Smooth muscle cell of the brain vasculature (primary cell): ENCODE data around the gene BASP1.
"Not testable (repeated sequence)": the region's sequence is repeated elsewhere in the genome, so short reads cannot be mapped to it uniquely, and the experiment has no call there.

Source experiments
- DNase-seq: peaks from one replicate; pipeline ENCODE4 v3.0.0-alpha.2; 2012; ENCODE audit warnings: low read depth, low spot score

Gene BASP1

GRCh38 chr5:17288570-17288969, 71.1 kb downstream of the BASP1 start:
- no peak for DNase-seq

GRCh38 chr5:17289681-17290539, 72.5 kb downstream of the BASP1 start:
- DNase-seq, result no peak

DNA sequence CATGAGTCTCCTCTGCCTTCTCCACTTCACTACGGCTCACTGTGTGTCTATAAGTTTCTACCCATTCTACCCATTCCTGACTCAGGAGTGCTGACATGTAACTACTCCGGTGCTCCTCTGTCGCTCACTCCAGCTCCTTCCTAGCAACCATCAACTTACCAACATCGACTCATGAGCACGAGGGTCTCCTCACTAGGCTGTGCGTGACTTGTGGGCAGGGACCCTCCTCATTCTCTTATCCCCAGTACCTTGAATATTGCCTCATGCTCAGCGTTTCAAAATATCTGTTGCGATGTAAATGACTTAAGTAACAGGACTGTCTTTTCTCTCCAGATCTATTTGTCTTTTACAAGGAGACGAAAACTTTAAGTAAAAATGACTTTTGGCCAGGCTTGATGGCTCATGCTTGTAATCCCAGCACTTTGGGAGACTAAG, 73.1 kb downstream of the BASP1 start:
- DNase-seq, result no peak

GRCh38 chr5:17292434-17293015, 75.1 kb downstream of the BASP1 start:
- no peak for DNase-seq

- no peak for DNase-seq
These were observed 77.3 kb downstream of the BASP1 start for GRCh38 chr5:17294639-17295311.

- no peak for DNase-seq
These were observed 78.2 kb downstream of the BASP1 start for GRCh38 chr5:17295671-17296070.

- no peak for DNase-seq
These were observed 84.7 kb downstream of the BASP1 start for GRCh38 chr5:17302106-17302505.

DNA sequence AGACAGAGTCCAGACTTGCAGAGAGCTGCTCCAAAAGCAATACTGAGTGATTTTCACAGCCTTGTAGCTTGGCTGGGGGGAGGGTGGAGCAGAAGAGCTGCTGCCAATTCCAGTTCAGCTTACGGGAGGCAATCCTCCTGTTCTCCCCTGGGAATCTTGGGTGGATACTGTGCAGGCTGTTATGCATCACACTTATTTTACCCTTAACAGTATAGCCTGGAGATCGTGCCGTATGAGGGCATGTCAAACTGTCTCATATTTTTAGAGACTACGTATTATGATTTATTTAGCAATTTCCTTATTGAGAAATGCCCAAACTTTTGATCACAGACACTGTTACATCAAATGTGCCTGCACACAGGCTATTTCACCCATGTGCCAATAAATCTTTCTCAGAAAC, 85.2 kb downstream of the BASP1 start:
- no peak for DNase-seq

GRCh38 chr5:17304282-17304681, 86.9 kb downstream of the BASP1 start:
- no peak for DNase-seq

DNA sequence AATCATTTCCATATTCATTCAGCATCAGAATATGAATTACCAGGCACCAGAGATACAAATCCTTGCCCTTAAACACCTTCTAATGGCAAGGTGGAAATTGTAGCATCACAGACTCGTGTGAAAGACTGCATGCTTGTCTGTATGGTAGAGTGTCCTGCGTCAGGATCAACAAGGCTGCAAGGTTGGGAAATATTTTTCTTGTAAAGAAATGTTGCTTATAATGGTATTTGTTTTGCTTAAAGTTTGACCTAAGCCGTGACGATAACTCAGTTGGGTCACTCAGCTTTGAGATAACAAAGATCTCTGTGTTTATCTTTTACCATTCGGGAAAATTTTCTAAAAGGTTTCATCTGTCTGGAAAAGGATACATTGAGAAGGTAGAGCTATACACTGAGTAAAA, 87.6 kb downstream of the BASP1 start:
- no peak for DNase-seq

DNA sequence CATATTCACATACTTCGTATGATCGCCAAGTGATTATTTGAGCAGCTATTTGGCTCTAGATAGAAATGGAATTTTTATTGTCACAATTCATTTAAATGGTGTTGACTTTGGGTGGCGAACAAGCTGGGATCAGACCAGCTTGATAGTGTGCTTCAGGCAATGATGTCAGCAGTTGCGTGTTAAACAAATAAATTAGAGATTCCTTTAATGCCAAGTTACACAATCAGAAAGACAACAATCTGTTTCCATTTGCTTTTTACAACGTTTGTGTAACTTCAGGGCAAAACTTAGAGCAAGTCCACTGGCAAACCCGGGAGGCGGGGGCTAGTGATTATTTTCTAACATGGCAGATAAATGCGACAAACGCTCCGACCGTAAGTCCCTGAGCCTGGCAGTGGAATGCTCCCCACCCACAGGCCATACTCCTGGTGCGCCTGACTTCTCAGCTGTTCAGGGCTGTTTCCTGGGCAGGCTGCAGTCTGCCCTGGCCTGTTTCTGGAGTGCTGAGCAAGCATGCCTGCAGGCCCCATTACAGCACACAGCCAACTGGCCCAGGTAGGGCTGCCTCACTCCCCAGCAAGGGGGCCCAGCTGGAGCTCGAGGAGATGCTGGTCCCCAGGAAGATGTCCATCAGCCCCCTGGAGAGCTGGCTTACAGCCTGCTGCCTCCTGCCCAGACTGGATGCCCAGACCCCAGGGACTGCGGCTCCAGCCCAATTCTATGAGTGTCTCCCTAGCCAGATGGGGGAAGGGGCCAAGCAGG, 88.7 kb downstream of the BASP1 start:
- DNase-seq, result no peak

DNA sequence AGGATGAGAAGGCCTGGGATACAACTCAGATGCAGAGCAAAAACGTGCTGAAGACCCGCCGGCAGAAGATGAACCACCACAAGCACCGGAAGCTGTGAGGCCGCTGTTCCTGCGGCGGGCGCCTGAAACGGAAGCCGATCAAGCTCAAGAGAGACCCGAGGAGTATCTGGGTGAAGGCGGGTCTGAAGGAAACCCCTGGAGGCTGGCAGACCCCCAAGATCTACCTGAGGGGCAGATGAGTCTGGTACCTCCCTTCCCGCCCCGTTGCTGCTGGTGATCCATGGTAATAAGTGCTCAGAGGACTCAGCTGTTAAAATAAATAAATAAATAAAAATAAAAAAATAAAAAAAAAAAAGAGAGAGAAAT, 89.3 kb downstream of the BASP1 start:
- no peak for DNase-seq

DNA sequence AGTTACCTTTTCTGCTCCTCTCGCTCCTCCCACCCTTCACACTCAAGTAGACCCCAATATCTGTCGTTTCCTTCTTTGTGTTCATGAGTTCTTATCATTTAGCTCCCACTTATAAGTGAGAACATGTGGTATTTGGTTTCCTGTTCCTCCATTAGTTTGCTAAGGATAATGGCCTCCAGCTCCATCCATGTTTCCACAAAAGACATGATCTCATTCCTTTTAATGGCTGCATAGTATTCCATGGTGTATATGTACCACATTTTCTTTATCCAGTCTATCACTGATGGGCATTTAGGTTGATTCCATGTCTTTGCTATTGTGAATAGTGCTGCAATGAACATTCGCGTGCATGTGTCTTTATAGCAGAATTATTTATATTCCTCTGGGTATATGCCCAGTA, 90.0 kb downstream of the BASP1 start:
- not testable (repeated sequence) for DNase-seq

DNA sequence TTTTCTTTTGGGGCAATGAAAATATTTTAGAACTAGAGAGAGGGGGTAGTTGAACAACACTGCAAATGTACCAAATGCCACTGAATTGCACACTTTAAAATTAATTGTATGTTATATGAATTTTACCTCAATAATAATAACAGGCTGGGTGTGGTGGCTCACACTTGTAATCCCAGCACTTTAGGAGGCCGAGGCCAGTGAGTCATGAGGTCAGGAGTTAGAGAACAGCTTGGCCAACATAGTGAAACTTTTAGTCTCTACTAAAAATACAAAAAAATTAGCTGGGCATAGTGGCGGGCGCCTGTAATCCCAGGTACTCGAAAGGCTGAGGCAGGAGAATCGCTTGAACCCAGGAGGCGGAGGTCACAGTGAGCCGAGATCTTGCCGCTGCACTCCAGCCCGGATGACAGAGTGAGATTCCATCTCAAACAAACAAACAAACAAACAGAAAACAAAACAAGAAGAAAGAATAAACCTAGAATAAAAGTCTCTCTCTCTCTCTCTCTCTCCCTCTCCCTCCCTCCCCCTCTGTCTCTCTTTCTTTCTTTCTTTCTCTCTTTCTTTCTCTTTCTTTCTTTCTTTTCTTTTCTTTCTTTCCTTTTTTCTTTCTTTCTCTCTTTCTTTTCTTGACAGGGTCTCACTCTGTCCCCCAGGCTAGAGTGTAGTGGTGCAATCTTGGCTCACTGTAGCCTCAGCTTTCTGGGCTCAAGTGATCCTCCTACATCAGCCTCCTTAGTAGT, 91.1 kb downstream of the BASP1 start:
- DNase-seq, result no peak

DNA sequence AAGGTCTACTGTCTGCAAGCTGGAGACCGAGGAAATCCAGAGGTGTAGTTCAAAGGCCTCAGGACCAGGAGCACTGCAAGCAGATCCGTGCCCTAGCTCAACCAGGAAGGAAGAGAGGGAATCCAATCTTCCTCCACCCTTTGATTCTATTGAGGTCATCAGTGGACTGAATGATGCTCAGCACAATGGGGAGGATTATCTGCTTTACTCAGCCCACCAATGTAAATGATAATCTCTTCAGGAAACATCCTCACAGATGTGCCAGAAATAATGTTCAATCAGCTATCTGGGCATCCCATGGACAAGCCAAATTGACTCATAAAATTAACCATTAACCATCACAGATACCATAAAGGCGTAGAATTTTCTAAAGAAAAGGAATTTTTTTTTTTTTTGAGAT, 92.0 kb downstream of the BASP1 start:
- DNase-seq, result no peak

DNA sequence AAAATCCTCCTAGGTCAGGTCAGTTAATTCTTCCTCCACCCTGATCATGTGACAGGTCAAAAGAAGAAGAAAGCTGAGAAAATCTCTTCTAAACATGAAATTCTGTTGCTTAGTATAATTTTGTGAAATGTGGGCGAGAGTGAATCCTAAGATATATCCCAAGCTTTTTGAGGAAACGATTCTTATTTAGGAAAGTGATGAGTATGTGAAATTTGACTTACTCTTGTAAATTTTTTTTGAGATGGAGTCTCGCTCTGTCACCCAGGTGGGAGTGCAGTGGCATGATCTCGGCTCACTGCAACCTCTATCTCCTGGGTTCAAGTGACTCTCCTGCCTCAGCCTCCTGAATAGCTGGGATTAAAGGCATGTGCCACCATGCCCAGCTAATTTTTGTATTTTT, 93.1 kb downstream of the BASP1 start:
- not testable (repeated sequence) for DNase-seq

GRCh38 chr5:17311811-17312210, 94.4 kb downstream of the BASP1 start:
- not testable (repeated sequence) for DNase-seq

GRCh38 chr5:17312358-17312757, 94.9 kb downstream of the BASP1 start:
- DNase-seq, result no peak

- DNase-seq, result no peak
These were observed 97.6 kb downstream of the BASP1 start for GRCh38 chr5:17314907-17315471.

DNA sequence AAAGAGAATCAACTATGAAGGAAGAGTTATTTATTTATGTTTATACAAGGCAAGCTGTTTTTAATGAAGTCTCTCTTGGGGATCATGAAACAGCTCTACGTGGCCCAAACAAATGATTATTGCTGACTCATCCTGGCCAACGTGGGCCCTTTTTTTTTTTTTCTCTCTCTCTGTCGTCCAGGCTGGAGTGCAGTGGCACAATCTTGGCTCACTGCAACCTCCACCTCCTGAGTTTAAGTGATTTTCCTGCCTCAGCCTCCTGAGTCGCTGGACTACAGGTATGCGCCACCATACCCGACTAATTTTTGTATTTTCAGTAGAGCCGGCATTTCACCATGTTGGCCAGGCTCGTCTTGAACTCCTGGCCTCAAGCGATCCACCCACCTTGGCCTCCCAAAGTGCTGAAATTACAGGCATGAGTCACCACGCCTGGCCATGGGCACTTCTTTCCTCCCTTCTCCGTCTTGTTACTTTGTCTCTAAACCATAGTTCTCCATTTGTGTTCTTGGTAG, 98.3 kb downstream of the BASP1 start:
- no peak for DNase-seq

DNA sequence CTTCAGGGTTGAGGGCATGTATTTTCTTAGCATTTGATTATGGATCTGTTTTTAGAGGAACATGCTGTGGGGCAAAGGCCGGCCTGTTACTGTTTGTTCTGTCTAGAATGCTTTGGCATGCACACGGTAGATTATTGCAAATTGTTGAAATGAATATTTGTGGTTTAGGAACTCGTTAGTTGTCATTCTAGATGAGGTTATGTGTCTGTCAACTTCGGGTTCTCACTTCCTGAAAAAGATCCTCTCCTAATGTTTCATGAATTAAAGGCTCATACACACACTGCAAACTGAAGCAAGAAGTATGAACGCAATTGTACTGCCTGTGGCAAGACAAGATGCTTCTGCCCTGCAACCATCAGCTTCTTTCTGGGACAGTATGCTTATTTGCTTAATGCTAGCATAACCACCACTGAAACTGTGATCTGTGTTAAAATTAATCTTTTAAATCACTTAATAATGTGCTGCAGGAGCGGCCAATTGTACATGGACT, 99.6 kb downstream of the BASP1 start:
- DNase-seq, result no peak
